Measurements from ENCODE around the gene ZNF84.

Gene ZNF84

GRCh38 chr12:133080368-133081158, 43.3 kb downstream of the ZNF84 start, which contains the start of gene ZNF140:
ZNF140 (plus strand) TSS chr12:133080923; CDS start chr12:133081321, 398 bp downstream.
- H3K27me3 Mint-ChIP-seq, result no peaks in the 10 kb centered on the region
- H3K4me3 Mint-ChIP-seq, result no peak within 1 kb of the TSS
- DNase-seq (peak; percentile 95), ATAC-seq (peak; percentile 82)
- no peak within 1 kb of the TSS for H3K27ac Mint-ChIP-seq
- peaks cover 50% of the 10 kb centered on the region for H3K9me3 Mint-ChIP-seq
- peaks cover 11% of the 10 kb centered on the region for H3K4me1 Mint-ChIP-seq
- H3K36me3 Mint-ChIP-seq (ENCODE audit: low read depth), result peaks cover 63% of the 10 kb centered on the region

GRCh38 chr12:133081159-133081780, 44.0 kb downstream of the ZNF84 start:
- Mint-ChIP-seq H3K4me3 (no peak overlapping the region), H3K9me3 (peaks cover 52% of the 10 kb centered on the region), H3K36me3 (ENCODE audit: low read depth) (peaks cover 70% of the 10 kb centered on the region), H3K27ac (no peak overlapping the region), H3K27me3 (no peaks in the 10 kb centered on the region), H3K4me1 (peaks cover 11% of the 10 kb centered on the region)
- ATAC-seq (no peak), DNase-seq (peak; percentile 5)

GRCh38 chr12:133083345-133083744, 46.0 kb downstream of the ZNF84 start:
- Mint-ChIP-seq H3K4me3 (no peak overlapping the region), H3K27me3 (no peaks in the 10 kb centered on the region), H3K36me3 (ENCODE audit: low read depth) (peaks cover 74% of the 10 kb centered on the region), H3K27ac (no peak overlapping the region), H3K9me3 (peaks cover 52% of the 10 kb centered on the region), H3K4me1 (peaks cover 11% of the 10 kb centered on the region)
- no peak for DNase-seq
- ATAC-seq, result no peak

- Mint-ChIP-seq H3K36me3 (ENCODE audit: low read depth) (peaks cover 98% of the 10 kb centered on the region), H3K27ac (no peak overlapping the region), H3K4me1 (peaks cover 2% of the 10 kb centered on the region), H3K27me3 (no peaks in the 10 kb centered on the region), H3K4me3 (no peak overlapping the region), H3K9me3 (peaks cover 72% of the 10 kb centered on the region)
- DNase-seq (no peak), ATAC-seq (no peak)
Measured at GRCh38 chr12:133105620-133106019, 68.3 kb downstream of the ZNF84 start.

- ATAC-seq, result no peak
- DNase-seq, result no peak
- H3K4me3 Mint-ChIP-seq, result no peak overlapping the region
- no peak overlapping the region for H3K27ac Mint-ChIP-seq
- H3K36me3 Mint-ChIP-seq (ENCODE audit: low read depth), result peaks cover 97% of the 10 kb centered on the region
- H3K9me3 Mint-ChIP-seq, result peaks cover 72% of the 10 kb centered on the region
- no peaks in the 10 kb centered on the region for H3K27me3 Mint-ChIP-seq
- peaks cover 2% of the 10 kb centered on the region for H3K4me1 Mint-ChIP-seq
Measured at GRCh38 chr12:133106253-133106652, 68.9 kb downstream of the ZNF84 start.

- peaks cover 92% of the 10 kb centered on the region for H3K36me3 Mint-ChIP-seq (ENCODE audit: low read depth)
- DNase-seq (no peak), ATAC-seq (no peak)
- H3K27ac Mint-ChIP-seq, result no peak overlapping the region
- H3K27me3 Mint-ChIP-seq, result no peaks in the 10 kb centered on the region
- H3K4me1 Mint-ChIP-seq, result peaks cover 2% of the 10 kb centered on the region
- H3K4me3 Mint-ChIP-seq, result no peak overlapping the region
- peaks cover 70% of the 10 kb centered on the region for H3K9me3 Mint-ChIP-seq
Measured at GRCh38 chr12:133107121-133107520, 69.8 kb downstream of the ZNF84 start.

- DNase-seq, result no peak
- H3K4me3 Mint-ChIP-seq, result no peak overlapping the region
- H3K27me3 Mint-ChIP-seq, result no peaks in the 10 kb centered on the region
- H3K27ac Mint-ChIP-seq, result no peak overlapping the region
- peaks cover 89% of the 10 kb centered on the region for H3K36me3 Mint-ChIP-seq (ENCODE audit: low read depth)
- ATAC-seq, result no peak
- H3K9me3 Mint-ChIP-seq, result peaks cover 68% of the 10 kb centered on the region
- peaks cover 2% of the 10 kb centered on the region for H3K4me1 Mint-ChIP-seq
Measured at GRCh38 chr12:133108150-133108549, 70.8 kb downstream of the ZNF84 start.

Measured in activated naive CD8-positive, alpha-beta T cell treated with anti-CD3 and anti-CD28 coated beads, Interleukin-2, amount 50 U/mL, for 24 hours (primary cell).